Breast epithelium (tissue), 4 donors: ENCODE measurements around the gene NUAK2. TPM values are rescaled to one million over a fixed set of nuclear protein-coding genes. Genes with fewer than 3 reads are reported as not detected.

ENCODE experiments used
- DNase-seq, 2 donors: peaks; one replicate each; pipeline ENCODE4 v3.0.0-alpha.2; 2019; ENCODE audit warnings: low spot score in 2 of 2
- H3K27ac ChIP-seq, 2 donors: fragments of 200-600 bp; sonication (generic) in 1 of 2; one replicate each; pipeline ENCODE4 v1.5.1; 2016 to 2019; ENCODE audit warnings: mild to moderate bottlenecking in 1 of 2
- H3K27me3 ChIP-seq, 2 donors: fragments of 200-600 bp; sonication (generic) in 1 of 2; one replicate each; pipeline versions ENCODE4 v1.5.1 to v1.6.0; 2017 to 2019; ENCODE audit warnings: control low read depth in 1 of 2, mild to moderate bottlenecking in 1 of 2
- H3K36me3 ChIP-seq: fragments of 200-600 bp; one replicate; pipeline ENCODE4 v1.5.1; 2019
- H3K4me1 ChIP-seq, 2 donors: fragments of 200-600 bp; sonication (generic); one replicate each; pipeline ENCODE4 v1.5.1; 2016 to 2019; ENCODE audit warnings: control low read depth in 1 of 2
- H3K4me3 ChIP-seq, 3 donors: fragments of 200-600 bp; sonication (generic); 1 replicate in 2 of 3; 2 replicates in 1 of 3; pipeline ENCODE4 v1.5.1; 2016 to 2019; ENCODE audit warnings: mild to moderate bottlenecking in 3 of 3, moderate library complexity in 2 of 3
- H3K9me3 ChIP-seq, 2 donors: fragments of 200-600 bp; sonication (generic) in 1 of 2; one replicate each; pipeline ENCODE4 v1.5.1; 2016 to 2019; ENCODE audit warnings: control low read depth in 1 of 2
- POLR2A ChIP-seq: fragments of 450-650 bp; IDR thresholded peaks from one replicate; pipeline ENCODE4 v1.6.1; 2016; ENCODE audit warnings: antibody characterized with exemption, mild to moderate bottlenecking, moderate library complexity
- POLR2AphosphoS5 ChIP-seq, 3 donors: sonication (generic); formaldehyde crosslinking; IDR thresholded peaks; one replicate each; pipeline ENCODE4 v1.6.1; 2017; ENCODE audit warnings: antibody characterized with exemption in 3 of 3
- intact Hi-C: fragments of 100-400 bp; cut with DNase I; formaldehyde crosslinking; loops from one replicate; pipeline ENCODE4 v1.15.1; 2023; ENCODE audit warnings: low total_unique reads
- total RNA-seq, 3 donors: library from RNA; depleted of rRNA; stranded (reverse); fragments of >200 nt; gene quantifications; one replicate each; pipeline ENCODE4 v1.1.0, GENCODE V29; 2016
- TF ChIP-seq, protein P1 (sequence below), 3 donors: fragments of 450-650 bp; IDR thresholded peaks; one replicate each; pipeline ENCODE4 v1.5.1; 2016 to 2017; ENCODE audit warnings: antibody characterized with exemption in 3 of 3, mild to moderate bottlenecking in 3 of 3, moderate library complexity in 3 of 3

NUAK2 gene
- total RNA-seq, 3 donors from 2014 or later, result 0.98 to 2.2 (median 1.1) TPM

DNA sequence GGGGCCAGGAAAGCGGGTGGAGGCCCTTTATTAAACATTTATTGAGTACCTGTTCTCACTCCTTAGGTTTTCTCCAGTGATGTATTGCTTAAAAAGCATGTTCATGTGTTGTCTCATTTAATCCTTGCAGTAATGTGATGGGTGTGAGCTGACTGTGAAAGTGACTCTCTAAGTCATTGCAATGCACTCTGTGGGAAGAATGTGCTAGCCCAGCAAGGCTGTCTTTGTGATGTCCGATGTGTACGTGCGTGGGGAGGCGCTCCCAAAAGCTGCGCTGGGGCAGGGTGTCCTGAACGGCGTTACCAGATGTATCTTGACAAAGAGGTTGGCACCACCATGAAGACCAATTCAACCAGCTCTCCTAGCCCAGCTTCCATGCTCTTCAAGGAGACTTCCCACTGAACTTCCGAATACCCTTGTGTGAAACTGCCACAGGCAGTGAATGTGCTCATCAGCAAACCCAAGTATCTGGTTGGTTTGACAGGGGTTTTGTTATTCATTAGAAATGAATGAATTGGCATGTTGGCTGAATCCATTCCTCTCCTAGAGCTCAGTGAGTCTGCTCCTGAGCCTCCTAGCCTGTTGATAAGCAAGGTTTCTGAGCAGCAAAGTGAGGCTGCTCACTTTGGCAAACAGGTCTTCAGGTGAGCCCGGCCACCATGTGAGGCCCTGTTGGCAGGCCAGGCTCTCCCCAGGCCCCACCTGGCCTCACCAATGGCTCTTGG lies 28.0 kb downstream of the NUAK2 start:
- no peak for TF ChIP-seq POLR2A
- TF ChIP-seq, protein P1, sequence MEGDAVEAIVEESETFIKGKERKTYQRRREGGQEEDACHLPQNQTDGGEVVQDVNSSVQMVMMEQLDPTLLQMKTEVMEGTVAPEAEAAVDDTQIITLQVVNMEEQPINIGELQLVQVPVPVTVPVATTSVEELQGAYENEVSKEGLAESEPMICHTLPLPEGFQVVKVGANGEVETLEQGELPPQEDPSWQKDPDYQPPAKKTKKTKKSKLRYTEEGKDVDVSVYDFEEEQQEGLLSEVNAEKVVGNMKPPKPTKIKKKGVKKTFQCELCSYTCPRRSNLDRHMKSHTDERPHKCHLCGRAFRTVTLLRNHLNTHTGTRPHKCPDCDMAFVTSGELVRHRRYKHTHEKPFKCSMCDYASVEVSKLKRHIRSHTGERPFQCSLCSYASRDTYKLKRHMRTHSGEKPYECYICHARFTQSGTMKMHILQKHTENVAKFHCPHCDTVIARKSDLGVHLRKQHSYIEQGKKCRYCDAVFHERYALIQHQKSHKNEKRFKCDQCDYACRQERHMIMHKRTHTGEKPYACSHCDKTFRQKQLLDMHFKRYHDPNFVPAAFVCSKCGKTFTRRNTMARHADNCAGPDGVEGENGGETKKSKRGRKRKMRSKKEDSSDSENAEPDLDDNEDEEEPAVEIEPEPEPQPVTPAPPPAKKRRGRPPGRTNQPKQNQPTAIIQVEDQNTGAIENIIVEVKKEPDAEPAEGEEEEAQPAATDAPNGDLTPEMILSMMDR (IDR thresholded peaks at IDR 0.05), result no peak
- TF ChIP-seq POLR2AphosphoS5 (IDR thresholded peaks at IDR 0.05), result no peak
- Histone ChIP-seq H3K27me3 (no peaks in the 10 kb centered on the region), H3K27ac (peak overlapping the region in 1 of 2 donors; percentile 64), H3K9me3 (no peaks in the 10 kb centered on the region), H3K4me1 (no peaks in the 10 kb centered on the region), H3K36me3 (no peaks in the 10 kb centered on the region), H3K4me3 (no peak overlapping the region)
- intact Hi-C loops, result no loop called here
- no peak for DNase-seq

DNA sequence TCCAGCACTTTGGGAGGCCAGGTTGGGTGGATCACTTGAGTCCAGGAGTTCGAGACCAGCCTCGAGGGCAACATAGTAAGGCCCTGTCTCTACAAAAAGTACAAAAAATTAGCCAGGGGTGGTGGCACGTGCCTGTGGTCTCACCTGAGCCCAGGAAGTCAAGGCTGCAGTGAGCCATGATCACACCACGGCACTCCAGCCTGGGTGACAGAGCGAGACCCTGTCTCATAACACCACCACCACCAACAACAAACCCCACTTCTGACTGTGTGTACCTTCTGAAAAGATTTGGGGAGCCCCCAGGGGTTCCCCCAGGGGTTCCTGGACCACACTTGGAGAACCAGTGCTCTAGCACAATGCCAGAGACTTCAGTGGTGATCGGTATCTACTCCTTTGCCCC lies 29.9 kb downstream of the NUAK2 start:
- H3K4me3 ChIP-seq, result no peak overlapping the region
- intact Hi-C loops, result no loop called here
- no peaks in the 10 kb centered on the region for H3K4me1 ChIP-seq
- H3K27me3 ChIP-seq, result no peaks in the 10 kb centered on the region
- no peaks in the 10 kb centered on the region for H3K9me3 ChIP-seq
- no peak overlapping the region for H3K27ac ChIP-seq
- TF ChIP-seq POLR2AphosphoS5 (IDR thresholded peaks at IDR 0.05) (no peak), POLR2A (no peak)
- TF ChIP-seq, protein P1 (IDR thresholded peaks at IDR 0.05), result no peak
- DNase-seq, result no peak
- H3K36me3 ChIP-seq, result no peaks in the 10 kb centered on the region

DNA sequence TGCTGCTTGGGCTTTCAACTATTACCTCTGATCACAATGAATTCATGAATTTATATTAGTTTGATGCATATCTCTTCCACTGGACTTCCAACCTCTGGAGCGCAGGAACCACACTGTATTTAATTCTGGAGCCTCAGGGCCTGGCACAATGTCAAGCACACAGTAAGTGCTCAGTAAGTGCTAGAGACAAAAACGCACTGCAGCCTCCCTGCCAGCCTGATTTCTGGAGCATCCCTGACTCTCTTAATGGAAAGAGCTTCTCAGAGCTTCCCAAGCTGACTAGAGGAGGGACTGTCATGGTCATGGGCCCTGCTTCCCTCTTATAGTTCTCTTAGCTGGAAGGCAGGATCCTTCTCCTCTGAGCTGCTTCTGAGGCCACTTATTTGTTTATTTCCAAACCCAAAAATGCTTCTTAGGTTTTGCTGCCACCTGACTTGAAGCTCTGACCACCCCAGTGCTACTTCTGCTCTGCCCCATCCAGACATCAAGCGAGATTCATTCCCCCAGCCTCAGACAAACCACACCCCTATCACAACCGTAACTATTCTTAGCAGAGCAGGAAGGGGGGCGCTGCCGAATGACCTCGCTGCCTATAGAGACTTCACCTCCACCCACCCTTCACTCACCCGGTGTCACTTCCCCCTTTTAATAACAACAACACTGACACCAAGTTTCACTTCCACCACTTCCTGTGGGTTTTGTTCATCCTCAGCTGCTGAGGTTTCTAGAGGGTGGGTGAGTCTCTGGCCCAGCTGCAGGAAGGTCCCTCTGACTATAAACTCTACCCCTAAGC lies 33.6 kb downstream of the NUAK2 start:
- Histone ChIP-seq H3K9me3 (no peaks in the 10 kb centered on the region), H3K27ac (no peak overlapping the region), H3K36me3 (no peaks in the 10 kb centered on the region), H3K27me3 (no peaks in the 10 kb centered on the region), H3K4me1 (peaks cover 5 to 15% of the 10 kb centered on the region in 2 donors), H3K4me3 (no peak overlapping the region)
- DNase-seq, result peak in 1 of 2 donors; percentile 51
- peak in 1 of 3 donors; percentile 20 for TF ChIP-seq POLR2AphosphoS5 (IDR thresholded peaks at IDR 0.05)
- TF ChIP-seq, protein P1 (IDR thresholded peaks at IDR 0.05), result no peak
- TF ChIP-seq POLR2A, result no peak
- intact Hi-C loops, result no loop called here

DNA sequence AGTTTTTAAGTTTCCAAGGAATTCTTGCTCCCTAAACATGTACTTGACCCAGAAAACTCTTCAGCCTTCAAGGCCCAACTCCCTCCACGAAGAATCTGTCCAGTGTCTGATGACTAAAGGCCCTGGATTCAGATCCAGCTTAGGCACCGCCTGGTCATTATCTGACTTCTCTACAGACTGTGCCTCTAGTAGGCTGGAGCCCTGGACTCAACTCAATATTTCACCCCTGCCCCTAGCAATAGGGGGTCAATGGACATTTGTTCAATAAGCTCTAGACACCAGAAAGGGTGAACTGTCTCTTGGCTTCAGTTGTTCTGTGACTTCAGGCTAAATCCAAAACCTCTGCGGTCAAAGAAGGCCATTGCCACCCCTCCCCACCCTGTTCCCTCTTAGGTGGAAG lies 34.5 kb downstream of the NUAK2 start:
- intact Hi-C loops, result no loop called here

More for the DNA sequence above, 34.5 kb downstream of the NUAK2 start:
- TF ChIP-seq POLR2A (no peak), POLR2AphosphoS5 (IDR thresholded peaks at IDR 0.05) (no peak)
- TF ChIP-seq, protein P1 (IDR thresholded peaks at IDR 0.05), result no peak
- Histone ChIP-seq H3K4me1 (peaks cover 5 to 15% of the 10 kb centered on the region in 2 donors), H3K27ac (peak overlapping the region in 1 of 2 donors; percentile 83), H3K36me3 (no peaks in the 10 kb centered on the region), H3K4me3 (no peak overlapping the region), H3K27me3 (no peaks in the 10 kb centered on the region), H3K9me3 (no peaks in the 10 kb centered on the region)
- no peak for DNase-seq
